Panc1 (cell line): ENCODE results near the gene ANKRD23. TPM values are rescaled to one million over a fixed set of nuclear protein-coding genes. Genes with fewer than 3 reads are reported as not detected.

Experiments used
- ATAC-seq: fragments of 200-7000 bp; cut with Tn5 transposase; 2 replicates; pipeline ENCODE4 v1.9.1; 2020; ENCODE audit warnings: mild to moderate bottlenecking, moderate library complexity
- BruUV-seq: library from RNA; stranded (reverse); fragments of 400-500 nt; replicated peaks from 2 replicates; lab custom pipeline; 2021; lab: Mats Ljungman, UMichigan
- CTCF ChIA-PET: fragments of 300-600 bp; sonication (Branson Sonifier 250); formaldehyde crosslinking; loops from one replicate; lab custom pipeline; 2022; ENCODE audit warnings: antibody characterized with exemption; lab: Charles Lee
- POLR2A ChIA-PET: fragments of 300-600 bp; sonication (Branson Sonifier 250); formaldehyde crosslinking; loops from one replicate; lab custom pipeline; 2022; ENCODE audit warnings: antibody characterized with exemption; lab: Charles Lee
- DNase-seq: peaks from one replicate; pipeline ENCODE4 v3.0.0-alpha.2; 2010; ENCODE audit warnings: low read depth, low spot score
- H3K27ac ChIP-seq: 2 replicates; pipeline ENCODE4 v1.5.1; 2011; ENCODE audit warnings: mild to moderate bottlenecking, low read length, inconsistent platforms
- H3K27me3 ChIP-seq: fragments of 200-500 bp; sonication (Bioruptor generic); 2 replicates; pipeline ENCODE4 v1.6.0; 2014; ENCODE audit warnings: low read length, inconsistent platforms; ENCODE audit not compliant: control insufficient read depth, insufficient read depth
- H3K36me3 ChIP-seq: fragments of 200-500 bp; sonication (Bioruptor generic); 2 replicates; pipeline ENCODE4 v1.5.1; 2014; ENCODE audit warnings: inconsistent platforms, mild to moderate bottlenecking, low read length, moderate library complexity; ENCODE audit not compliant: control insufficient read depth, insufficient read depth
- H3K4me1 ChIP-seq: 2 replicates; pipeline ENCODE4 v1.5.1; 2011; ENCODE audit warnings: inconsistent platforms, mild to moderate bottlenecking, low read length, moderate library complexity; ENCODE audit not compliant: control insufficient read depth, insufficient read depth
- H3K4me3 ChIP-seq, 2 experiments: 2 replicates each; pipeline ENCODE4 v1.5.1; 2011 to 2012; ENCODE audit warnings: low read depth in 2 of 2, low read length in 2 of 2, mild to moderate bottlenecking in 2 of 2, inconsistent platforms in 1 of 2, moderate library complexity in 1 of 2
- H3K9me3 ChIP-seq: fragments of 200-500 bp; sonication (Bioruptor generic); 2 replicates; pipeline ENCODE4 v1.5.1; 2014; ENCODE audit warnings: low read depth, mild to moderate bottlenecking, inconsistent platforms, low read length, moderate library complexity; ENCODE audit not compliant: control insufficient read depth, insufficient read depth
- CTCF ChIP-seq: fragments of 450-650 bp; IDR thresholded peaks from 2 replicates; pipeline ENCODE4 v1.5.1; 2017; ENCODE audit warnings: mild to moderate bottlenecking
- POLR2AphosphoS5 ChIP-seq: IDR thresholded peaks from 2 replicates; pipeline ENCODE4 v1.6.1; 2012; ENCODE audit warnings: mild to moderate bottlenecking, low read depth, low read length, moderate library complexity
- REST ChIP-seq, 2 experiments: IDR thresholded peaks; 2 replicates each; pipeline ENCODE4 v1.6.1; 2011 to 2012; ENCODE audit warnings: low read depth in 2 of 2, control low read depth in 1 of 2, low read length in 1 of 2, mild to moderate bottlenecking in 1 of 2, moderate library complexity in 1 of 2; ENCODE audit not compliant: insufficient read depth in 1 of 2
- SIN3A ChIP-seq: IDR thresholded peaks from 2 replicates; pipeline ENCODE4 v1.6.1; 2012; ENCODE audit warnings: low read depth, mild to moderate bottlenecking, low read length, moderate library complexity, borderline replicate concordance; ENCODE audit not compliant: insufficient read depth
- TCF7L2 ChIP-seq: IDR thresholded peaks from 2 replicates; pipeline ENCODE4 v1.6.1; 2011; ENCODE audit warnings: mild to moderate bottlenecking, low read depth, low read length, inconsistent platforms
- in situ Hi-C: cut with HindIII; loops from 2 replicates; pipeline ENCODE4 v1.10.0; 2016; ENCODE audit warnings: low sequenced_read_pairs, low pct_unique_long_range_greater_than_20kb
- intact Hi-C: fragments of 100-400 bp; cut with micrococcal nuclease; formaldehyde crosslinking; loops from one replicate; pipeline ENCODE4 v1.10.0; 2022; ENCODE audit not compliant: unreplicated experiment
- total RNA-seq: library from RNA; stranded (reverse); gene quantifications from one replicate; pipeline ENCODE4 v1.2.1, GENCODE V29; 2021; ENCODE audit not compliant: unreplicated experiment

ANKRD23 gene
- total RNA-seq, 1 experiment from 2014 or later, result 3.2 TPM

- intact Hi-C loops (loop anchor here (5.0 kb wide), 1 partner anchor 39 kb away; the partner anchor contains the start of gene CNNM4), in situ Hi-C loops (no loop called here)
- Histone ChIP-seq H3K9me3 (no peaks in the 10 kb centered on the region), H3K4me1 (no peaks in the 10 kb centered on the region; the same call in 1 of the 2 replicates), H3K4me3 (no peak overlapping the region), H3K27me3 (no peaks in the 10 kb centered on the region), H3K36me3 (no peaks in the 10 kb centered on the region), H3K27ac (no peak overlapping the region)
- DNase-seq, result no peak
- TF ChIP-seq REST (IDR thresholded peaks at IDR 0.05; ENCODE audit: insufficient read depth in 1 of 2, low read depth in 2 of 2, low read length in 1 of 2) (peak in 1 of 2 experiments; percentile 61; a peak in 1 of 4 replicates), TCF7L2 (no peak), CTCF (peak; percentile 95)
- POLR2A ChIA-PET, result no interaction called here
- BruUV-seq, result no TSS peak
- peak; percentile 95 for ATAC-seq
- CTCF ChIA-PET, result interaction anchor here (0.6 to 1.4 kb wide), 2 partner anchors 15 to 38 kb away, joined by 4 to 5 read pairs; no protein-coding TSS in a partner anchor
These were observed 42.6 kb downstream of the ANKRD23 start for GRCh38 chr2:96801005-96801785.

- intact Hi-C loops, result loop anchor here (5.0 kb wide), 1 partner anchor 38 kb away; the partner anchor contains the start of gene CNNM4
- no TSS peak for BruUV-seq
- Histone ChIP-seq H3K4me1 (no peaks in the 10 kb centered on the region; the same call in 1 of the 2 replicates), H3K4me3 (no peak overlapping the region), H3K9me3 (no peaks in the 10 kb centered on the region), H3K27ac (peak overlapping the region; percentile 8; the same call in 1 of the 2 replicates), H3K27me3 (no peaks in the 10 kb centered on the region), H3K36me3 (no peaks in the 10 kb centered on the region)
- ChIA-PET CTCF (interaction anchor here (0.5 to 1.4 kb wide), 5 partner anchors 14 to 155 kb away, joined by 3 to 7 read pairs (median 4); no protein-coding TSS in a partner anchor), POLR2A (interaction anchor here (0.5 kb wide), 1 partner anchor 185 kb away, joined by 3 read pairs; no protein-coding TSS in a partner anchor)
- peak; percentile 72 for ATAC-seq
- no peak for DNase-seq
- TF ChIP-seq CTCF (no peak), REST (IDR thresholded peaks at IDR 0.05; ENCODE audit: insufficient read depth in 1 of 2, low read depth in 2 of 2, low read length in 1 of 2) (no peak), POLR2AphosphoS5 (no peak), SIN3A (no peak), TCF7L2 (no peak)
- in situ Hi-C loops, result no loop called here
These were observed 43.5 kb downstream of the ANKRD23 start for GRCh38 chr2:96800061-96801004.
